ES-I3 (cell line): ENCODE measurements around the gene ANKRD29.
"Not testable (repeated sequence)": the region's sequence is repeated elsewhere in the genome, so short reads cannot be mapped to it uniquely, and the experiment has no call there.

ENCODE experiments used
- H3K36me3 ChIP-seq: 2 replicates; pipeline ENCODE4 v1.6.1; 2013; ENCODE audit warnings: mild to moderate bottlenecking, low read length, control low read depth, moderate library complexity; ENCODE audit not compliant: insufficient read depth
- H3K4me1 ChIP-seq: 2 replicates; pipeline ENCODE4 v1.6.1; 2013; ENCODE audit warnings: mild to moderate bottlenecking, control low read depth, low read length; ENCODE audit not compliant: insufficient read depth
- H3K9ac ChIP-seq: 2 replicates; pipeline ENCODE4 v1.6.1; 2013; ENCODE audit warnings: low read depth, mild to moderate bottlenecking, low read length, moderate library complexity
- H3K9me3 ChIP-seq: 2 replicates; pipeline ENCODE4 v1.6.1; 2013; ENCODE audit warnings: mild to moderate bottlenecking, low read length, moderate library complexity; ENCODE audit not compliant: control insufficient read depth, insufficient read depth

Gene ANKRD29

GRCh38 chr18:23645568-23646175 is 17.0 kb downstream of the ANKRD29 start:
- H3K9ac ChIP-seq = no peak overlapping the region
- peaks cover 4% of the 10 kb centered on the region; the same call in 1 of the 2 replicates for H3K36me3 ChIP-seq

GRCh38 chr18:23643815-23644490 is 18.8 kb downstream of the ANKRD29 start:
- Histone ChIP-seq H3K9me3 (peaks cover 3% of the 10 kb centered on the region; the same call in 1 of the 2 replicates), H3K36me3 (peaks cover 4% of the 10 kb centered on the region; the same call in 1 of the 2 replicates), H3K4me1 (no peaks in the 10 kb centered on the region), H3K9ac (no peak overlapping the region)

More at GRCh38 chr18:23645568-23646175, 17.0 kb downstream of the ANKRD29 start:
- H3K9me3 ChIP-seq = peaks cover 3% of the 10 kb centered on the region; the same call in 1 of the 2 replicates
- H3K4me1 ChIP-seq = no peaks in the 10 kb centered on the region

GRCh38 chr18:23641937-23642666 is 20.6 kb downstream of the ANKRD29 start:
- Histone ChIP-seq H3K36me3 (peaks cover 2% of the 10 kb centered on the region; the same call in 1 of the 2 replicates), H3K4me1 (no peaks in the 10 kb centered on the region), H3K9me3 (peaks cover 3% of the 10 kb centered on the region; the same call in 1 of the 2 replicates), H3K9ac (no peak overlapping the region)

- Histone ChIP-seq H3K9ac (no peak overlapping the region), H3K9me3 (peaks cover 3% of the 10 kb centered on the region; the same call in 1 of the 2 replicates), H3K4me1 (no peaks in the 10 kb centered on the region), H3K36me3 (peaks cover 2% of the 10 kb centered on the region; the same call in 1 of the 2 replicates)
Measured at GRCh38 chr18:23641143-23641720, 21.5 kb downstream of the ANKRD29 start.

- peaks cover 3% of the 10 kb centered on the region; the same call in 1 of the 2 replicates for H3K9me3 ChIP-seq
- H3K9ac ChIP-seq = no peak overlapping the region
- H3K36me3 ChIP-seq = peaks cover 1% of the 10 kb centered on the region; the same call in 1 of the 2 replicates
- H3K4me1 ChIP-seq = no peaks in the 10 kb centered on the region; the same call in 1 of the 2 replicates
Measured at GRCh38 chr18:23640052-23640451, 22.7 kb downstream of the ANKRD29 start.

- not testable (repeated sequence) for H3K9ac ChIP-seq, H3K9me3 ChIP-seq, H3K4me1 ChIP-seq, H3K36me3 ChIP-seq
Measured at GRCh38 chr18:23636433-23636832, 26.3 kb downstream of the ANKRD29 start.

- Histone ChIP-seq H3K9ac (no peak overlapping the region), H3K9me3 (no peaks in the 10 kb centered on the region), H3K4me1 (peaks cover 6% of the 10 kb centered on the region; the same call in 1 of the 2 replicates), H3K36me3 (no peaks in the 10 kb centered on the region)
Measured at GRCh38 chr18:23636071-23636399, 26.7 kb downstream of the ANKRD29 start.

- Histone ChIP-seq H3K9me3 (no peaks in the 10 kb centered on the region), H3K9ac (no peak overlapping the region), H3K36me3 (no peaks in the 10 kb centered on the region), H3K4me1 (peaks cover 6% of the 10 kb centered on the region; the same call in 1 of the 2 replicates)
Measured at GRCh38 chr18:23635283-23636070, 27.2 kb downstream of the ANKRD29 start.

GRCh38 chr18:23634692-23635091 is 28.0 kb downstream of the ANKRD29 start:
- Histone ChIP-seq H3K4me1 (peaks cover 6% of the 10 kb centered on the region; the same call in 1 of the 2 replicates), H3K9ac (no peak overlapping the region), H3K9me3 (no peaks in the 10 kb centered on the region), H3K36me3 (no peaks in the 10 kb centered on the region)

GRCh38 chr18:23632615-23633014 is 30.1 kb downstream of the ANKRD29 start:
- Histone ChIP-seq H3K9me3 (no peaks in the 10 kb centered on the region), H3K4me1 (peaks cover 6% of the 10 kb centered on the region; the same call in 1 of the 2 replicates), H3K36me3 (no peaks in the 10 kb centered on the region), H3K9ac (no peak overlapping the region)

GRCh38 chr18:23631746-23632145 is 31.0 kb downstream of the ANKRD29 start:
- H3K36me3 ChIP-seq = no peaks in the 10 kb centered on the region
- H3K9ac ChIP-seq = 0 out of 2 replicates have a peak overlapping the region, but pooled peaks have one; percentile 6
- no peaks in the 10 kb centered on the region for H3K9me3 ChIP-seq
- peaks cover 6% of the 10 kb centered on the region; the same call in 1 of the 2 replicates for H3K4me1 ChIP-seq

GRCh38 chr18:23631312-23631711 is 31.4 kb downstream of the ANKRD29 start:
- Histone ChIP-seq H3K4me1 (peaks cover 6% of the 10 kb centered on the region; the same call in 1 of the 2 replicates), H3K9ac (0 out of 2 replicates have a peak overlapping the region, but pooled peaks have one; percentile 6), H3K9me3 (no peaks in the 10 kb centered on the region)

GRCh38 chr18:23629444-23629946 is 33.2 kb downstream of the ANKRD29 start:
- no peaks in the 10 kb centered on the region for H3K36me3 ChIP-seq
- no peak overlapping the region for H3K9ac ChIP-seq
- no peaks in the 10 kb centered on the region for H3K9me3 ChIP-seq
- 0 out of 2 replicates have a peak, but pooled peaks cover 6% of the 10 kb centered on the region for H3K4me1 ChIP-seq

More at GRCh38 chr18:23631312-23631711, 31.4 kb downstream of the ANKRD29 start:
- no peaks in the 10 kb centered on the region for H3K36me3 ChIP-seq
